Kidney epithelial cell (primary cell): ENCODE results near the gene LRRC27. TPM values are rescaled to one million over a fixed set of nuclear protein-coding genes. Genes with fewer than 3 reads are reported as not detected.
"Not testable (repeated sequence)": the region's sequence is repeated elsewhere in the genome, so short reads cannot be mapped to it uniquely, and the experiment has no call there.

Experiments used
- DNase-seq: peaks from one replicate; pipeline ENCODE4 v3.0.0-alpha.2; 2010; ENCODE audit warnings: low read depth
- H3K27me3 ChIP-seq: 2 replicates; pipeline ENCODE4 v1.6.0; 2011; ENCODE audit warnings: low read length; ENCODE audit not compliant: control insufficient read depth, insufficient read depth
- H3K36me3 ChIP-seq: 2 replicates; pipeline ENCODE4 v1.5.1; 2011; ENCODE audit warnings: low read length; ENCODE audit not compliant: control insufficient read depth, insufficient read depth
- H3K4me3 ChIP-seq: 2 replicates; pipeline ENCODE4 v1.5.1; 2011; ENCODE audit warnings: low read depth, mild to moderate bottlenecking, control low read depth, low read length
- total RNA-seq: library from RNA; depleted of rRNA; stranded (reverse); fragments of >200 nt; gene quantifications from 2 replicates; pipeline ENCODE4 v1.2.3, GENCODE V29; 2015
- TF ChIP-seq, protein P1 (sequence below): IDR thresholded peaks from 2 replicates; pipeline ENCODE4 v1.5.1; 2011; ENCODE audit warnings: mild to moderate bottlenecking, moderate library complexity, low read length, control low read depth, inconsistent platforms; ENCODE audit not compliant: insufficient read depth, poor library complexity, severe bottlenecking

LRRC27 gene
- total RNA-seq, 1 donor from 2014 or later = 13.3 TPM

DNA sequence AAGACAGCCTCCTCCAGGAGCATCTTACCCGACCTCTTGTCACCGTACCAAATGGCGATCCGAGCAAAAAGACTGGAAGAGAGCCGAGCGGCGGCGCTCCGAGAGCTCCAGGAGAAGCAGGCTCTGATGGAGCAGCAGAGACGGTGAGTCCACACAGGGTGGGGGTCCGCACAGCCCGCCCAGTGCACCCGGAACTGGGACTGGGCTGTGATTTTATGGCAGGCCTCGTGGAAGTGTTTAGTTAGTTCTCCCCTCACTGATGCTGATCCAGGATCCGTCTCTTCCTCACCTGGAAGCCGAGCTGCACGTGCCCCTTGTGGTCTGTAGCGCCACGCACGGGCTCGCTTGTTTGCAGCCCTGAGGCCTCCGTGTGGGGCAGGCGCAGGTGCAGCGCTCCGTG, 19.6 kb downstream of the LRRC27 start:
- no peak for DNase-seq
- TF ChIP-seq, protein P1, sequence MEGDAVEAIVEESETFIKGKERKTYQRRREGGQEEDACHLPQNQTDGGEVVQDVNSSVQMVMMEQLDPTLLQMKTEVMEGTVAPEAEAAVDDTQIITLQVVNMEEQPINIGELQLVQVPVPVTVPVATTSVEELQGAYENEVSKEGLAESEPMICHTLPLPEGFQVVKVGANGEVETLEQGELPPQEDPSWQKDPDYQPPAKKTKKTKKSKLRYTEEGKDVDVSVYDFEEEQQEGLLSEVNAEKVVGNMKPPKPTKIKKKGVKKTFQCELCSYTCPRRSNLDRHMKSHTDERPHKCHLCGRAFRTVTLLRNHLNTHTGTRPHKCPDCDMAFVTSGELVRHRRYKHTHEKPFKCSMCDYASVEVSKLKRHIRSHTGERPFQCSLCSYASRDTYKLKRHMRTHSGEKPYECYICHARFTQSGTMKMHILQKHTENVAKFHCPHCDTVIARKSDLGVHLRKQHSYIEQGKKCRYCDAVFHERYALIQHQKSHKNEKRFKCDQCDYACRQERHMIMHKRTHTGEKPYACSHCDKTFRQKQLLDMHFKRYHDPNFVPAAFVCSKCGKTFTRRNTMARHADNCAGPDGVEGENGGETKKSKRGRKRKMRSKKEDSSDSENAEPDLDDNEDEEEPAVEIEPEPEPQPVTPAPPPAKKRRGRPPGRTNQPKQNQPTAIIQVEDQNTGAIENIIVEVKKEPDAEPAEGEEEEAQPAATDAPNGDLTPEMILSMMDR = no peak
- Histone ChIP-seq H3K36me3 (no peaks in the 10 kb centered on the region), H3K4me3 (no peak overlapping the region), H3K27me3 (no peaks in the 10 kb centered on the region)

GRCh38 chr10:132352462-132353308, 20.7 kb downstream of the LRRC27 start:
- not testable (repeated sequence) for H3K27me3 ChIP-seq, H3K4me3 ChIP-seq, DNase-seq, H3K36me3 ChIP-seq
- TF ChIP-seq, protein P1 = peak; percentile 83

- Histone ChIP-seq H3K27me3 (no peaks in the 10 kb centered on the region), H3K36me3 (no peaks in the 10 kb centered on the region), H3K4me3 (no peak overlapping the region)
- no peak for DNase-seq
- TF ChIP-seq, protein P1 = no peak
Measured at GRCh38 chr10:132353456-132354355, 21.7 kb downstream of the LRRC27 start.

DNA sequence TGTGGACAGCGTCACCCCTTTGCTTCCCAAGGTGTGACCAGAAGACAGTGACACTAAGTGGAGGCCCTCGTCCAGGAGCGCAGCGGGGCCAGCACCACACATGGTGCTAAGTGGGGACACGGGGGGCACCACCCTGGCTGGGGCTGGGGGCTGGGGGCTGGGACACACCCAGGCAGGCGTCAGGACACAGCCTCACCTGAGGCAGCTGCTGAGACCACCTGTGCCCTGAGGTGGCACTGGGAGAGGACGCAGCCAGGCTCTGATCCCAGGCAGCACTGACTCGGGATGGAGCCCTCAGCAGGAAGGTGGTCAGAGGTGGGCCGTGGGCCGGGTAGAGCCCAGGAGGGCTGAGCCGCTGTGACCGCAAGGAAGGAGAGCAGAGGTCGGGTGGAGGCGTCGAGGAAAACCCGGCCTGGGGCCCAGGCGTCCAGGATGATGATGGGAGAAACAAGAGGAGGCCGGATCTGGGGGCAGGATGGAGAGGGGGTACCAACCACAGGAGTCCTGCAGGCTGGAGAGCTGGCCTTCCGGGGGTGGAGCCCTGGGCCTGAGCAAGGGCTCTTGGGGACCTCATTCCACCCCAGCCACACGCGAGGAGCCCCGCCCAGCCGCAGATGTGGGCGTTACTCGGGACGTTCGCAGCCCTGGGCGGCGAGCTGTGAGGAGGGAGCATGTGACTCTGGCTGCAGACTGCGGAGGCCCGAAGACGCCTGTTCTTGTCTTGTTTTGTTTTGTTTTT, 22.5 kb downstream of the LRRC27 start:
- TF ChIP-seq, protein P1 = no peak
- H3K36me3 ChIP-seq = no peaks in the 10 kb centered on the region
- no peak overlapping the region for H3K4me3 ChIP-seq
- H3K27me3 ChIP-seq = no peaks in the 10 kb centered on the region
- DNase-seq = no peak

DNA sequence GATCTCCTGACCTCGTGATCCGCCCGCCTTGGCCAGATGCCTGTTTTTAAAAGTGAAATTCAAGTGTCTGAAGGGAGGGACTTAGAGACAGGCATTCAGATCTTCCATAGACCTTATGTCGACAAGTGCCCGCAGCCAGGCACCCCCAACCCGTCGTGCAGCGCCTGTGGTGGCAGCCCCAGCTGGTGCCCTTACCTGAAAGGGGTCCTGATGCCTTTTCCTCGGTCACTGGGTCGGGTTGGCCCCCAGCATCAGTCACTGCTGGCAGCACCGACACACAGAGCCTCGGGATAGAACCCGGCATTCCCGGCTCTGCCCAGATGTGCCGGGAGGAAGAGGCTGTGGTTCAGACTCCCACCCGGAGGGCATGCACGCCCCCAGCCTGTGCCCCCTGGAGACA, 23.3 kb downstream of the LRRC27 start:
- TF ChIP-seq, protein P1 = no peak
- H3K4me3 ChIP-seq = no peak overlapping the region
- H3K27me3 ChIP-seq = no peaks in the 10 kb centered on the region
- DNase-seq = no peak
- H3K36me3 ChIP-seq = no peaks in the 10 kb centered on the region
